Measurements from ENCODE around the gene RPS15. TPM values are rescaled to one million over a fixed set of nuclear protein-coding genes. Genes with fewer than 3 reads are reported as not detected.

The RPS15 gene
- total and polyA plus RNA-seq, 4 donors: 296 to 954 (median 414) TPM

DNA sequence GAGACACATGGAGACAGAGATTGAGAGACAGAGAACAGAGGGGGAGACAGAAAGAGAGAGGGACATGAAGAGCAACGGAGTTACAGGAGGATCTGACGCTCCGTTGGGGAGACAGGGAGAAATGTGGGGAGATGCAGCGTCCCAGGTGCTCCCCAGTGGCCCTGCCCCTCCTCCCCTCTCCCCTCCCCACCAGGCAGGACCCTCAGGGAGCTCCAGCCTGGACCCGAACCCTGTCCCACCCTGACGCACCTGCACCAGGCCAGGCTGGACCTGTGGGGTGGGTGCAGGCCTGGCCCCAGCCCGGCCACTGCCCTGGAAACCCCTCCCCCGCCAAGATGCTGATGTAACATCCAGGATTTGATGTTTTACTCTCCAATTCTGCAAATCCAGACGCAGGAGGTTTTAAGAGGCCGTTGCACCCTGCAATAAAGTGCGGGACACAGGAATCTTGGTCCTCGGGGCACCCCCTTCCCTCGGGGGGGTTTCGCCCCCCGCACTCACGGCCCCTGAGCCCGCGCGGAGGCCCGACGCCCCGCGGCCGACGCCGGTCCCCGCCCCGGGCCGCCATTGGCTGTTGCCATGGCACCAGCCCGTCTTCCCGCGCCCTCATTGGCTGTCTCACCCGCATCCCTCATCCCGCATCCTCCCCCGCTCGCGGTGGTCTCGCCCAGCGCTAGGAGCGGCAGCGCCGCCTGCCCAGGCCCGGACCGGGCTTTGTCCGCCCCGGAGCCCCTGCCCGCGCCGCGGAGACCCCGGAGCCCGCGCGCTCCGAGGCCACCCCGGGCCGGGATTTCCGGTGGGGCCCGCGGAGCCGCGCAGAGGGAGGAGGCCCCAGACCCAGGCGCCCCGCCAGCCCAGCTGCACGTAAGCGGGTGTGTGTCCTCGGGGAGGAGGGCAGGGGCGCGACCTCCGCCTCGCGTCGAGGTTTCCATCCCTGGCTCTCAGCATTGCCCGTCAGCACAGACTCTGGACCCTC, 11.6 kb downstream of the RPS15 start, which contains the start of gene APC2 (continued):
- TF ChIP-seq, protein P1, sequence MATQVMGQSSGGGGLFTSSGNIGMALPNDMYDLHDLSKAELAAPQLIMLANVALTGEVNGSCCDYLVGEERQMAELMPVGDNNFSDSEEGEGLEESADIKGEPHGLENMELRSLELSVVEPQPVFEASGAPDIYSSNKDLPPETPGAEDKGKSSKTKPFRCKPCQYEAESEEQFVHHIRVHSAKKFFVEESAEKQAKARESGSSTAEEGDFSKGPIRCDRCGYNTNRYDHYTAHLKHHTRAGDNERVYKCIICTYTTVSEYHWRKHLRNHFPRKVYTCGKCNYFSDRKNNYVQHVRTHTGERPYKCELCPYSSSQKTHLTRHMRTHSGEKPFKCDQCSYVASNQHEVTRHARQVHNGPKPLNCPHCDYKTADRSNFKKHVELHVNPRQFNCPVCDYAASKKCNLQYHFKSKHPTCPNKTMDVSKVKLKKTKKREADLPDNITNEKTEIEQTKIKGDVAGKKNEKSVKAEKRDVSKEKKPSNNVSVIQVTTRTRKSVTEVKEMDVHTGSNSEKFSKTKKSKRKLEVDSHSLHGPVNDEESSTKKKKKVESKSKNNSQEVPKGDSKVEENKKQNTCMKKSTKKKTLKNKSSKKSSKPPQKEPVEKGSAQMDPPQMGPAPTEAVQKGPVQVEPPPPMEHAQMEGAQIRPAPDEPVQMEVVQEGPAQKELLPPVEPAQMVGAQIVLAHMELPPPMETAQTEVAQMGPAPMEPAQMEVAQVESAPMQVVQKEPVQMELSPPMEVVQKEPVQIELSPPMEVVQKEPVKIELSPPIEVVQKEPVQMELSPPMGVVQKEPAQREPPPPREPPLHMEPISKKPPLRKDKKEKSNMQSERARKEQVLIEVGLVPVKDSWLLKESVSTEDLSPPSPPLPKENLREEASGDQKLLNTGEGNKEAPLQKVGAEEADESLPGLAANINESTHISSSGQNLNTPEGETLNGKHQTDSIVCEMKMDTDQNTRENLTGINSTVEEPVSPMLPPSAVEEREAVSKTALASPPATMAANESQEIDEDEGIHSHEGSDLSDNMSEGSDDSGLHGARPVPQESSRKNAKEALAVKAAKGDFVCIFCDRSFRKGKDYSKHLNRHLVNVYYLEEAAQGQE (IDR thresholded peaks at IDR 0.05): no peak
- no peak for TF ChIP-seq FOXA2 (IDR thresholded peaks at IDR 0.05)

DNA sequence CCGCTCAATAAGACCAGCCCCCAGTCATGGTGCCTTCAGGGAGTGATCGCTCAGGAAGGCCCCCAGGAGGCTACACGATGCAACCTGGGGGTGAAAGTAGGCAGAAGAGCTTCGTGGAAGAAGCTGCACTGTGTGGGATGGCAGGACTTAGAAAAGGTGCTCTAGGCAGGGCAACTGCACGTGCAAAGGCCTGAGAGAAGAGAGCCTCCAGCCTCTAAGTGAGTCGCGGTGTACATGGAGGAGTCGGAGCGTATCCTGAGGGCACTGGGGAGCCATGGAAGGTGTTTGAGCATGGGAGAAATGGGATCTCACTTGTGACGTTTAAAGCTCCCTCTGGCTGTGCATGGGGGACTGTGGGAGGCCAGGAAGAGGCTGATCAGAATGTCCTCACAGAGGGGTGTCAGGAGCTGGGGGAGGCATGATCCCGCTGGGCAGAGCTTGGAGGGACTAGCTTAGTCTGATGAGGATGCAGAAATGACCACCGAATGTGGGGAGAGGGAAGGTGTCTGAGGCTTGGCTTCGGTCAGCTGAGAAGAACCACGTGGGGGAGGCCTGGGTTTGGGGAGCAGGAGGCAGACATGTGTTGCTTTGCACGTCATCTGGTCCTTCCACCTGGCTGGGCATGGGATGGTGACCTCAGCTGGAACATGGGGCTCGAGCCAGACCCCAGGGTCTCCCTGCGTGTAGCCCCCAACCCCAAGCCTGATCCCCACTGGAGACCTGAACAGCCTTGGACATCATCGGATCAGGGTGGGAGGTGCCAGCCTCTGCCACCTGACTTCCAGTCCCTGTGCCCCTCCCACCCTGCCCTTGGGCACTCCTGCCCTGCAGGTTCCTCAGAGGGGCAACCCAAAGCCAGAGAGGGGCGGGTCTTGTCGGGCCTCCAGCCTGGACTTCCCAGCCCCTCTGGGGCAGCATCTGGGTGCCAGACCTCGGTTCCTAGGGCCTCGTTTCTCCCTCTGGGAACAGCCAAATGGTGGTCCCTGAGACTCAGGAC, 12.8 kb downstream of the RPS15 start:
- Histone ChIP-seq H3K4me1 (ENCODE audit: control insufficient read depth in 4 of 4, insufficient read depth in 4 of 4, low read length in 3 of 4) (peaks cover 0 to 28% (median 5%) of the 10 kb centered on the region in 4 donors), H3K36me3 (ENCODE audit: control insufficient read depth in 4 of 4, insufficient read depth in 3 of 4, low read depth in 1 of 4, low read length in 3 of 4) (peaks cover 0 to 1% (median 0%) of the 10 kb centered on the region in 4 donors), H3K9ac (ENCODE audit: low read depth in 1 of 2, low read length in 2 of 2) (no peak overlapping the region), H3K27me3 (ENCODE audit: control insufficient read depth in 4 of 4, insufficient read depth in 4 of 4, low read length in 3 of 4) (peaks cover 11 to 26% (median 20%) of the 10 kb centered on the region in 4 donors), H3K4me3 (ENCODE audit: low read depth in 1 of 3, low read length in 3 of 3) (no peak overlapping the region), H3K27ac (ENCODE audit: low read depth in 1 of 2, low read length in 2 of 2) (no peak overlapping the region), H3K9me3 (ENCODE audit: control insufficient read depth in 4 of 4, low read length in 3 of 4) (no peaks in the 10 kb centered on the region)
- 53% methylated on average over 22 of the region's 22 CpGs for WGBS
- TF ChIP-seq FOXA1 (IDR thresholded peaks at IDR 0.05) (no peak), EGR1 (IDR thresholded peaks at IDR 0.05; ENCODE audit: low read depth in 2 of 2) (no peak), MAX (IDR thresholded peaks at IDR 0.05) (no peak), HNF4G (IDR thresholded peaks at IDR 0.05) (no peak), NR2F2 (IDR thresholded peaks at IDR 0.05) (no peak), YY1 (IDR thresholded peaks at IDR 0.05) (no peak), RXRA (IDR thresholded peaks at IDR 0.05) (no peak), GABPA (IDR thresholded peaks at IDR 0.05 in 1 of 2, conservative IDR thresholded peaks at IDR 0.05 in 1 of 2) (no peak), JUND (IDR thresholded peaks at IDR 0.05) (no peak), TAF1 (conservative IDR thresholded peaks at IDR 0.05) (no peak), SP1 (IDR thresholded peaks at IDR 0.05) (no peak), ZBTB33 (IDR thresholded peaks at IDR 0.05) (no peak)
- TF ChIP-seq, protein P2, sequence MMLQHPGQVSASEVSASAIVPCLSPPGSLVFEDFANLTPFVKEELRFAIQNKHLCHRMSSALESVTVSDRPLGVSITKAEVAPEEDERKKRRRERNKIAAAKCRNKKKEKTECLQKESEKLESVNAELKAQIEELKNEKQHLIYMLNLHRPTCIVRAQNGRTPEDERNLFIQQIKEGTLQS (IDR thresholded peaks at IDR 0.05): no peak
- TF ChIP-seq, protein P3, sequence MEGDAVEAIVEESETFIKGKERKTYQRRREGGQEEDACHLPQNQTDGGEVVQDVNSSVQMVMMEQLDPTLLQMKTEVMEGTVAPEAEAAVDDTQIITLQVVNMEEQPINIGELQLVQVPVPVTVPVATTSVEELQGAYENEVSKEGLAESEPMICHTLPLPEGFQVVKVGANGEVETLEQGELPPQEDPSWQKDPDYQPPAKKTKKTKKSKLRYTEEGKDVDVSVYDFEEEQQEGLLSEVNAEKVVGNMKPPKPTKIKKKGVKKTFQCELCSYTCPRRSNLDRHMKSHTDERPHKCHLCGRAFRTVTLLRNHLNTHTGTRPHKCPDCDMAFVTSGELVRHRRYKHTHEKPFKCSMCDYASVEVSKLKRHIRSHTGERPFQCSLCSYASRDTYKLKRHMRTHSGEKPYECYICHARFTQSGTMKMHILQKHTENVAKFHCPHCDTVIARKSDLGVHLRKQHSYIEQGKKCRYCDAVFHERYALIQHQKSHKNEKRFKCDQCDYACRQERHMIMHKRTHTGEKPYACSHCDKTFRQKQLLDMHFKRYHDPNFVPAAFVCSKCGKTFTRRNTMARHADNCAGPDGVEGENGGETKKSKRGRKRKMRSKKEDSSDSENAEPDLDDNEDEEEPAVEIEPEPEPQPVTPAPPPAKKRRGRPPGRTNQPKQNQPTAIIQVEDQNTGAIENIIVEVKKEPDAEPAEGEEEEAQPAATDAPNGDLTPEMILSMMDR (IDR thresholded peaks at IDR 0.05; ENCODE audit: low read depth, low read length, missing input control): no peak
- no peak for DNase-seq (ENCODE audit: low spot score)
